Left forelimb (tissue), 1 donor: ENCODE results near the gene ARHGAP8.

Source experiments
- DNase-seq: peaks from one replicate; pipeline ENCODE4 v3.0.0-alpha.2; 2018; ENCODE audit warnings: low spot score

ARHGAP8 gene

DNA sequence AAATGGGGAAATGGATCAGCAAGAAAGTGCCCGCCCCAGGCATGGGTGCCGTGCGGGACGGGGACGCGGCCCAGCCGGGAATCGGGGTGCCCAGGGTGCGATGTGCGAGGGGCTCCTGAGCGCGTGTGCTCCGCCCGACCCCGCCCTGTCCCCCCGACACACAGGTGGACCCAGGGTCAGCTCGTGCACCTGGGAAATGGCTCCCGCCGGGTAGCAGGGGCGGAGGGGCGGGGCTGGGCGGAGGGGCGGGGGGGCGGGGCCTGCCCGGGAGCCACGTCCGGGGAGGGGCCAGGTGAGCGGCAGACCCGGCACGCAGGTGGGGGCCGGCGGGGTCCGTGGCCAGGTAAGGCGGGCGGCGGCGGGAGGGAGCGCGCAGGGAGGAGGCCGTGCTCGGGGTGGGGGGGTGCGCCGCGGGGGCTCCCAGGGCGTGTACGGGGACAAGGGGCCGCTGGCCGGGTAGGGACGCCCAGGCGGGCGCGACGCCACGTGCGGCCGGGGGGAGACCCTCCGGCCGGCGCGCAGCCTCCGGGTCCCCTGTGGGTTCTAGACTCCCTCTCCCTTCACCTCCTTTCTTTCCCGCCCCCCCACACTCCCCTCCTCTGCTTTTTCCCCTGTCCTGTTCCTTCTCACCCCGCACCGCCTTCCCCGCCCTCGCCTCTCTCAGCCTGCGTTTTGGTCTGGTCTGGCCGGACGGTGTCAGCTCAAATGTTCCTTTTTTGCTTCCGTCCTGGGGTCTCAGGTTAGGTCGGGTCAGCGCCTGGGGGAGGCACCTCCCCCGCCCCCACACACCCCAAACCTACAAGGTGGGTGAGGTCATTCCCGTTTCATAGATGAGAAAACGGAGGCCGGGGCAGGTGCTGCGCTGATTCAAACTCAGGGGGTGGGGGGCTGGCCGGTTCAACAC is at the start of gene ARHGAP8:
ARHGAP8 (plus strand) TSS at position 291 of the 904 bp plus-strand sequence. CDS start 33,953 bp downstream, outside the sequence.
- no peak for DNase-seq

DNA sequence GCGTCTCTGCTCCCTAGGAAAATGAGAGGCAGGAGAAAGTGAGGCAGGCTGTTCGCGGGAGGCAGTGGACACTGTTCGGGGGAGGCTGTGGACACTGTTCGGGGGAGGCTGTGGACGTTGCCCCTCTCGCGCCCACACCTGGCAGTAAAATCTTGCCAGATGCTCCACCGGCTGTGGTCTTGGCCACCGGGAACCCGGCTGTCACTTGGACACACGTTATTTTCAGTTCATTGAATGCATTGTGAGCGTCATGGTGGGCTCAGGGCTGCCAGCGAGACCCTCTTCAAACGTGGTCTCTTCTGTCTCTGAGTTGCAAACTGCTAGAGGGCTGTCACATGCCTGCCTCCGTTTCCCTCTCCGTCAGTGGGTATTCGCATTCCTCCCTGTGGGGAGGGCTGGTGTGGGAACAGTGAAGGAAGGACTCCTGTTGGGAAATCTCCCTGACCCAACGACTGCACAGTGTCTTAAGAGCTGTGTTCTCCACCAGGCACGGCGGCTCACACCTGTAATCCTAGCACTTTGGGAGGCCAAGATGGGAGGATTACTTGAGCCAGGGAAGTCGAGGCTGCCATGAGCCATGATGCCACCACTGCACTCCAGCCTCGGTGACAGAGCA is 49.0 kb upstream of the ARHGAP8 start:
- DNase-seq, result no peak

DNA sequence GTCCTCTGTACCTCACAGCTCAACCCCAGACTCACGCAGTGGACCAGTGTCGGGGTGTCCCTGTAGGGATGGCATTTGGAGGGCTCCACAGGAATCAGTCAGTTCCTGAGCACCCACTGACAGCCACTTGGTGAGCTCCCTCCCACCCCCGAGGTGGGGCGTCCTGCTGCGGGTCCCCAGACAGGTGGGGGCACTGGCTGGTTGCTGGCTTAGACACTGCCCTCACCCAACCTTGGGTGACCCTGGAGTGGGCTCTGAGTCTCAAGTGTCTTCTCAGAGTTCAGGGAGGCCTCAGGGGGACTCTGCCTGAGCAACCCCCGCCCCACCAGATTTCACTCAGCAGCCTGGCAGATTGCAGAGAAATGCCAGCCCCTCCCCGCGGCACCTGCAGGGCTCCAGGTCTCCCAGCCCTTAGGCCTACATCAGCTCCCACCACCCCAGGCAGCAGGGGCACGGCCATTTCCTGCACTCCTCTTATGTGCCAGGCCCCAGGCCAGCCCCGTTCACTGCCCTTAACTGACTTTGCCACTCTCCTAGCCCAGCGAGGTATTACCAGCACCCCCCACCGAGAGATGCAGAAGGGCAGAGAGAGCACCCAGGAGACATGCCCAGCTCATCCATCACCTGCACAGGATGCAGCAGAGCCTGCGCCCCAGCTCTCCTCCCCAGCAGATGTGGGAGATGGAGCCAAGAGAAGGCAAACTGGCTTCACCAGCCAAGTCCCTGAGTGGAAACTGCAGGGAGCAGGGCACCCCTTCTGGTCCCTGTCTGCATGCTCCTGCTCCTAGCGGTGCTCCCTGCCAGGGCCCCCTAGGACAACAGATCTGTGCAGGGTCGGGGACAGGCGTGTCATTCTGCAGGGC is 48.0 kb upstream of the ARHGAP8 start:
- no peak for DNase-seq

- no peak for DNase-seq
These were observed 47.4 kb upstream of the ARHGAP8 start for GRCh38 chr22:44705022-44705297.

DNA sequence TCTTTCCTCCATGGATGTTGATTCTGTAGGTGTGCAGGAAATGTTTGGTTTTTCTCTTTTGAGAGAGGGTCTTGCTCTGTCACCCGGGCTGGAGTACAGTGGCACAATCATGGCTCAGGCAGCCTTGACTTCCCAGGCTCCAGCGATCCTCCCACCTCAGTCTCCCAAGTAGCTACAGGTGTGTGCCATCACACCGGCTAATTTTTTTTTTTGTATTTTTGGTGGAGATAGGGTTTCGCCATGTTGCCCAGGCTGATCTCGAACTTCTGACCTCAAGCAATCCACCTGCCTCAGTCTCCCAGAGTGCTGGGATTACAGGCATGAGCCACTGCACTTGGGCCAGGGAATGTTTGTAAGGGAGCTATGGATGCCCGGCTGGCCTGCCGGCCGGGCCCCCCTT is 45.9 kb upstream of the ARHGAP8 start:
- no peak for DNase-seq

- no peak for DNase-seq
These were observed 45.2 kb upstream of the ARHGAP8 start for GRCh38 chr22:44707178-44707577.

- no peak for DNase-seq
These were observed 44.6 kb upstream of the ARHGAP8 start for GRCh38 chr22:44707752-44708151.

DNA sequence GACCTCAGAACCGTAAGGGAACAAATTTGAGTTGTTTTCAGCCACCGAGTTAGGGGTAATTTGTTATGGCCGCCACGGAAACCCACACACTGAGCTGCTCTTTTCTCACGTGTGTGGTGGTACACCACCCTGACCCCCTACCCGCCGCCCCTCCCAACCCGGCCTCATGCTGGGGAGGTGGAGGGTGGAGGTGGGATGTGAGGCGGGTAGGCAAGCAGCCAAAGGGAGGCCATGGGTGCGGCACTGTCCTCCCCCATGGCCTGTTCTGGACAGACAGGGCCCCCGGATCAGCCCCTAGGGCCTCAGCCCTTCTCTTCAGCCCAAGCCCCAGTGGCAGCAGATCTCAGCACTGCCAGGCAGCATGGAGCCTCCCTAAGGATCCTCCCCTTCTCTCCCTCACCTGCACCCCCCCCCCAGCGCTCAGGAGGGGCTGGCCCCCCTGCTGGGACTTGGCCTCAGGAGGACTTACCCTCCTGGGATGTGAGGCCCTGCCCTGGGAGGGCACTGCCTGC is 42.4 kb upstream of the ARHGAP8 start:
- no peak for DNase-seq

GRCh38 chr22:44710474-44711240 is 41.7 kb upstream of the ARHGAP8 start:
- DNase-seq, result no peak

GRCh38 chr22:44711241-44711560 is 41.2 kb upstream of the ARHGAP8 start:
- no peak for DNase-seq

GRCh38 chr22:44711690-44712555 is 40.5 kb upstream of the ARHGAP8 start:
- DNase-seq, result no peak

- DNase-seq, result no peak
These were observed 39.4 kb upstream of the ARHGAP8 start for GRCh38 chr22:44712962-44713361.

GRCh38 chr22:44714703-44715350 is 37.5 kb upstream of the ARHGAP8 start:
- DNase-seq, result no peak

- DNase-seq, result no peak
These were observed 34.0 kb upstream of the ARHGAP8 start for GRCh38 chr22:44718418-44718817.

- no peak for DNase-seq
These were observed 32.6 kb upstream of the ARHGAP8 start for GRCh38 chr22:44719586-44720368.

DNA sequence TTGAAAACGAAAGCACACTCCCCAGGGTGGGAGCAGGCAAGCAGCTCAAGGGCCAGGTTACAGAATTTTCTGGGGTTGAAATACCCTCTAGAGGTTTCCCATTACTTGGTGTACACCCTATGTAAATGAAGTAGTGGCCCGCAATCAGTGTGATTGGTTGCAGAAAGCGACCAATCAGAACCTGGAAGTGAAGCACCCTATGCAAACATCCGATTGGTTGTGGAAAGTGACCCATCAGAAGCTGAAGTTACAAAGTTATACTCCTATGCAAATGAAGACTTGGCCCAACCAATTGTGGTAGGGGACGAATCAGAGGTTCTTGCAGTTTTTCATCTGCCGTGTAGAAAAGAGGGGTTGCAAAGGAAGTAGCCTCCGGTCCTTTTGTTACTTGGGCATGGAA is 31.2 kb upstream of the ARHGAP8 start:
- DNase-seq, result no peak

- no peak for DNase-seq
These were observed 29.8 kb upstream of the ARHGAP8 start for GRCh38 chr22:44722611-44723010.

- no peak for DNase-seq
These were observed 28.6 kb upstream of the ARHGAP8 start for GRCh38 chr22:44723801-44724200.

GRCh38 chr22:44724416-44724815 is 28.0 kb upstream of the ARHGAP8 start:
- DNase-seq, result no peak

GRCh38 chr22:44724859-44725258 is 27.5 kb upstream of the ARHGAP8 start:
- no peak for DNase-seq
